Measurements from ENCODE around the gene DCDC1. TPM values are rescaled to one million over a fixed set of nuclear protein-coding genes. Genes with fewer than 3 reads are reported as not detected.

DCDC1 gene
- total and polyA plus RNA-seq, 12 donors = 0.07 to 1.5 (median 0.29) TPM; not detected in 1

DNA sequence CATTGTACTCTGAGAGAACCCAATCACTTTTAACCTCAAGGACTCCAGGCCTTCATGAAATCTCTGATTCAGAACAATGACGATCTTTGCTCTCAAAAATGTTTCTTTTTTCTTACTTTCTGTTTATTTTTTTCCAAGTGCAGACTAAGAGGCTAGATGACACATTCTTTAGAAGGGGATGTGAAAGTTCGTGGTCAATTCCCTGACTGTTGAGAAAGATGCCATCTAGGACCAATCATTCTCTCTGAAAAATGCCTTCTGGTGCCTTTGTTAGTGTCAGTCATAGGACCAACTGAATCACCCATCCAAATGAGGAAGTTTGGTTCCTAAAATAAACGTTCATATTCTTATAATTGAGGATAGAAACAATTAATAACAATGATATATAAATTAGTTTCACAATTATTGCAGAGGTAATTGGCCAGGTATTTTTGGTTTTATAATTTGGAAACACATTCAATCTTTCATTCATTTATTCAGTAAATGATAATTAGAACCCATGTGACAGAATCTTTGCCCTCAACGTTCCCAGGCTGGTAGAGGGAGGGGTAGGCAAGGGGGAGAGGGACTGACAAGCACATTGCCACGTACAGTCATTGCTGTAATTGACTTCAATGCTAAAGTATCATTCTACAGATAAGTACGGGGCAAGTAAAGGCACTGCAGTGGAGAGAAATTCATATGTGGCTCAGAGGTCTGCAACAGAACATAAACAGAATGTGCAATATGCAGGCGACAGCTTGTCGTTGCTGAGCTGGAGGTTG, 450.0 kb downstream of the DCDC1 start:
- Histone ChIP-seq H3K9me3 (replicated peaks in 1 of 3) (no peaks in the 10 kb centered on the region), H3K27ac (peak overlapping the region in 1 of 5 donors; percentile 16), H3K36me3 (replicated peaks in 1 of 2) (no peaks in the 10 kb centered on the region), H3K4me3 (no peak overlapping the region), H3K4me1 (replicated peaks in 1 of 2) (no peaks in the 10 kb centered on the region), H3K27me3 (no peaks in the 10 kb centered on the region)
- TF ChIP-seq POLR2A (IDR thresholded peaks at IDR 0.05) (no peak), CTCF (IDR thresholded peaks at IDR 0.05) (no peak)
- intact Hi-C loops (cut with DNase I) = loop anchor here (5.0 to 10.0 kb wide), 2 partner anchors 565 to 587 kb away; no protein-coding TSS in a partner anchor
- 28 to 42% (median 35%) methylated on average over 8 of the region's 8 CpGs for WGBS, 4 donors
- no peak for DNase-seq

GRCh38 chr11:30917859-30918478, 451.6 kb downstream of the DCDC1 start:
- H3K27ac ChIP-seq = no peak overlapping the region
- no peaks in the 10 kb centered on the region for H3K4me1 ChIP-seq (replicated peaks in 1 of 2)
- TF ChIP-seq CTCF (IDR thresholded peaks at IDR 0.05) (peak; percentile 50 to 76 (median 60)), POLR2A (IDR thresholded peaks at IDR 0.05) (no peak)
- DNase-seq = peak in 3 of 7 donors; percentile 13 to 31 (median 26)
- H3K27me3 ChIP-seq = no peaks in the 10 kb centered on the region
- H3K9me3 ChIP-seq (replicated peaks in 1 of 3) = no peaks in the 10 kb centered on the region
- no peak overlapping the region for H3K4me3 ChIP-seq
- no peaks in the 10 kb centered on the region for H3K36me3 ChIP-seq (replicated peaks in 1 of 2)
- intact Hi-C loops (cut with DNase I) = loop anchor here (5.0 to 10.0 kb wide), 2 partner anchors 563 to 586 kb away; no protein-coding TSS in a partner anchor
- WGBS, 4 donors = 11 to 15% (median 14%) methylated on average over 6 of the region's 6 CpGs

DNA sequence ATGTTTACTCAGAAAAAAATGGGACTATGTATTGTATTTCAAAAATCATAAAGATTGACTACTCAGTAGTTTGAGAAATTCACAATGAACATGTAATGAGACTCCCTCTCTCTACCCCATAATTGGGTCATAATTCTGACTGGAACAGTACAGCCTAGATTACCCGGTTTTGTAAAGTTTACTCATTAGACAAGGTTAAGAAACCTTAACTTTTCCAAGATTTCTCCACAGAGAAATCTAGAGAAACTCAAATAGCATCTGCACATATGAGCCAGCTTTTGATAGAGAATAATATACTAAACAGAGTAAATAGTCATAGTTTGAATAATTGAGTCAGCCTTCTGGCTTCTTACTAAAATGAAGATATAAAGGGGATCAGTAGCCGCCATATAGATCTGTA, 452.3 kb downstream of the DCDC1 start:
- Histone ChIP-seq H3K36me3 (replicated peaks in 1 of 2) (no peaks in the 10 kb centered on the region), H3K9me3 (replicated peaks in 1 of 3) (no peaks in the 10 kb centered on the region), H3K4me1 (replicated peaks in 1 of 2) (no peaks in the 10 kb centered on the region), H3K27ac (no peak overlapping the region), H3K27me3 (no peaks in the 10 kb centered on the region), H3K4me3 (no peak overlapping the region)
- WGBS, 4 donors = 71 to 80% (median 76%) methylated on average over 2 of the region's 2 CpGs
- TF ChIP-seq CTCF (IDR thresholded peaks at IDR 0.05) (no peak), POLR2A (IDR thresholded peaks at IDR 0.05) (no peak)
- intact Hi-C loops (cut with DNase I) = loop anchor here (5.0 to 10.0 kb wide), 2 partner anchors 562 to 585 kb away; no protein-coding TSS in a partner anchor
- no peak for DNase-seq

- H3K4me3 ChIP-seq = no peak overlapping the region
- DNase-seq = no peak
- no peak overlapping the region for H3K27ac ChIP-seq
- no peak for TF ChIP-seq POLR2A (IDR thresholded peaks at IDR 0.05)
- TF ChIP-seq CTCF (IDR thresholded peaks at IDR 0.05) = no peak
- no peaks in the 10 kb centered on the region for H3K4me1 ChIP-seq (replicated peaks in 1 of 2)
- no peaks in the 10 kb centered on the region for H3K27me3 ChIP-seq
- WGBS, 4 donors = 72 to 79% (median 76%) methylated on average over 4 of the region's 4 CpGs
- intact Hi-C loops (cut with DNase I) = loop anchor here (5.0 to 10.0 kb wide), 2 partner anchors 562 to 584 kb away; no protein-coding TSS in a partner anchor
- H3K9me3 ChIP-seq (replicated peaks in 1 of 3) = no peaks in the 10 kb centered on the region
- no peaks in the 10 kb centered on the region for H3K36me3 ChIP-seq (replicated peaks in 1 of 2)
Observed at GRCh38 chr11:30916764-30917163, 452.8 kb downstream of the DCDC1 start.

Measured in adrenal gland (tissue), 12 donors.